Right lobe of liver (tissue), 4 donors: ENCODE measurements around the gene EHD4.

Experiments used
- POLR2A ChIP-seq: fragments of 450-650 bp; IDR thresholded peaks from one replicate; pipeline ENCODE4 v1.6.1; 2017; ENCODE audit warnings: antibody characterized with exemption, mild to moderate bottlenecking
- TF ChIP-seq, protein P1 (sequence below), 4 donors: fragments of 200-600 bp in 3 of 4; fragments of 450-650 bp in 1 of 4; IDR thresholded peaks; one replicate each; pipeline versions ENCODE4 v1.5.1 to v1.8.0; 2016 to 2022; ENCODE audit warnings: antibody characterized with exemption in 4 of 4, mild to moderate bottlenecking in 2 of 4
- donor health status: DM: no; HTN: no; CAD: no.
- donor health status: DM: no; HTN: no; CAD: no.
- donor health status: DM: no; HTN: yes; CAD: no.

- TF ChIP-seq, protein P1, sequence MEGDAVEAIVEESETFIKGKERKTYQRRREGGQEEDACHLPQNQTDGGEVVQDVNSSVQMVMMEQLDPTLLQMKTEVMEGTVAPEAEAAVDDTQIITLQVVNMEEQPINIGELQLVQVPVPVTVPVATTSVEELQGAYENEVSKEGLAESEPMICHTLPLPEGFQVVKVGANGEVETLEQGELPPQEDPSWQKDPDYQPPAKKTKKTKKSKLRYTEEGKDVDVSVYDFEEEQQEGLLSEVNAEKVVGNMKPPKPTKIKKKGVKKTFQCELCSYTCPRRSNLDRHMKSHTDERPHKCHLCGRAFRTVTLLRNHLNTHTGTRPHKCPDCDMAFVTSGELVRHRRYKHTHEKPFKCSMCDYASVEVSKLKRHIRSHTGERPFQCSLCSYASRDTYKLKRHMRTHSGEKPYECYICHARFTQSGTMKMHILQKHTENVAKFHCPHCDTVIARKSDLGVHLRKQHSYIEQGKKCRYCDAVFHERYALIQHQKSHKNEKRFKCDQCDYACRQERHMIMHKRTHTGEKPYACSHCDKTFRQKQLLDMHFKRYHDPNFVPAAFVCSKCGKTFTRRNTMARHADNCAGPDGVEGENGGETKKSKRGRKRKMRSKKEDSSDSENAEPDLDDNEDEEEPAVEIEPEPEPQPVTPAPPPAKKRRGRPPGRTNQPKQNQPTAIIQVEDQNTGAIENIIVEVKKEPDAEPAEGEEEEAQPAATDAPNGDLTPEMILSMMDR (IDR thresholded peaks at IDR 0.05): no peak
- TF ChIP-seq POLR2A: no peak
These were observed 125.2 kb downstream of the EHD4 start for GRCh38 chr15:41847206-41847605.
